Suprapubic skin (tissue), 4 donors: Measurements from ENCODE around the gene FBXO48. TPM values are rescaled to one million over a fixed set of nuclear protein-coding genes. Genes with fewer than 3 reads are reported as not detected.
"Not testable (repeated sequence)": the region's sequence is repeated elsewhere in the genome, so short reads cannot be mapped to it uniquely, and the experiment has no call there.

Experiments used
- DNase-seq, 2 donors: peaks; one replicate each; pipeline ENCODE4 v3.0.0-alpha.2; 2019; ENCODE audit warnings: low spot score in 2 of 2
- H3K27ac ChIP-seq: fragments of 200-600 bp; sonication (generic); one replicate; pipeline ENCODE4 v1.5.1; 2019
- H3K27me3 ChIP-seq: fragments of 200-600 bp; sonication (generic); one replicate; pipeline ENCODE4 v1.5.1; 2019
- H3K36me3 ChIP-seq: fragments of 200-600 bp; sonication (generic); one replicate; pipeline ENCODE4 v1.5.1; 2019
- H3K4me1 ChIP-seq: fragments of 200-600 bp; sonication (generic); one replicate; pipeline ENCODE4 v1.5.1; 2019
- H3K4me3 ChIP-seq: fragments of 200-600 bp; sonication (generic); one replicate; pipeline ENCODE4 v1.5.1; 2019; ENCODE audit warnings: mild to moderate bottlenecking
- H3K9me3 ChIP-seq: fragments of 200-600 bp; sonication (generic); one replicate; pipeline ENCODE4 v1.5.1; 2019
- EP300 ChIP-seq: sonication (generic); formaldehyde crosslinking; IDR thresholded peaks from one replicate; pipeline ENCODE4 v1.6.1; 2017; ENCODE audit warnings: antibody characterized with exemption
- POLR2A ChIP-seq, 2 donors: fragments of 450-650 bp; IDR thresholded peaks; one replicate each; pipeline ENCODE4 v1.6.1; 2017; ENCODE audit warnings: antibody characterized with exemption in 2 of 2, mild to moderate bottlenecking in 2 of 2, moderate library complexity in 2 of 2
- POLR2AphosphoS5 ChIP-seq, 3 donors: sonication (generic); formaldehyde crosslinking; IDR thresholded peaks; one replicate each; pipeline ENCODE4 v1.6.1; 2017; ENCODE audit warnings: antibody characterized with exemption in 3 of 3
- WGBS: methylation state at CpG from one replicate; pipeline ENCODE4 v1.1.5; 2018; 5-methylcytosine and 5-hydroxymethylcytosine counted together
- total RNA-seq, 4 donors: library from RNA; depleted of rRNA; stranded (reverse); fragments of >200 nt; gene quantifications; one replicate each; pipeline ENCODE4 v1.1.0, GENCODE V29; 2016
- TF ChIP-seq, protein P1 (sequence below), 2 donors: fragments of 200-600 bp in 1 of 2; fragments of 450-650 bp in 1 of 2; sonication (generic) in 1 of 2; IDR thresholded peaks; one replicate each; pipeline ENCODE4 v1.5.1; 2016 to 2019; ENCODE audit warnings: antibody characterized with exemption in 2 of 2, mild to moderate bottlenecking in 1 of 2, moderate library complexity in 1 of 2

The FBXO48 gene
- total RNA-seq, 4 donors from 2014 or later = 1.1 to 2.7 (median 1.7) TPM

DNA sequence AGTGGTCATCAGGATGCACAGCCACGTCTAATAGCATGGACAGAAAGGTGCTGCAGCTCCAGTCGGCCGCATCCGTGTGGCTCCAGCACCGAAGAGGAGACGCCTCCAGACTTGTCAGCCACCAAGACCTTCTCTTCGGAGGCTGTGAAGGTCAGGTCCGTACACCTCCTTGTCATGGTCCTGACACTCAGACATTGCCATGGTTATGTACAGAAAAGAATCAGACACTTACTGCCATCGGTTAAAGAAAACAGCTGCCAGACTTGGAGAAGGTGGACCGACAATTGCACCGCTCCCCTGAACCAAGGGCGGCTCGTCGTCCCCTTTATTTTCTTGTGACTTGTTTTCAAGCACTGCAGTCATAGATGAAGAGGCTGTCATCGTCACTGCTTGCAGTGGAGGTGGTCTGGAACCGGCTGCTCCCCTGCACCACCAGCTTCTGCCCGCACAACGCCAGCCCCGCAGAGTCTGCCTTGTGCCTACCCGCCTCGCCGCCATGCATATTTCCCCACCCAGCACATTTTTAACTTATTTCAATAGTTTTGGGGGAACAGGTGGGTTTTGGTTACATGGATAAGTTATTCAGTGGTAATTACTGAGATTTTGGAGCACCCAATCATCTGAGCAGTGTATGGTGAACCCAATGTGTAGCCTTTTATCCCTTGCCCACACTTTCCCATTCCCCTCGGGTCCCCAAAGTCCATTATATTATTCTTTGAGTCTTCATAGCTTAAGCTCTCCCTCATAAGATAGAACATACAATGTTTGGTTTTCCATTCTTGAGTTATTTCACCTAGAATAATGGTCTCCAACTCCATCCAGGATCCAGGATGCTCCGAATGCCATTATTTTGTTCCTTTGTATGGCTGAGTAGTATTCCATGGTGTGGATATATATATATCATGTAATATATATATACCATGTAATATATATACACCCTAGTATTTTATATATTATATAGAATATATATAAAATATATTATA is 18.1 kb downstream of the FBXO48 start:
- Histone ChIP-seq H3K36me3 (no peaks in the 10 kb centered on the region), H3K27ac (no peak overlapping the region), H3K27me3 (no peaks in the 10 kb centered on the region), H3K9me3 (peaks cover 5% of the 10 kb centered on the region), H3K4me3 (no peak overlapping the region), H3K4me1 (no peaks in the 10 kb centered on the region)
- WGBS = 95% methylated on average over 23 of the region's 24 CpGs
- DNase-seq = peak; percentile 80 to 82
- TF ChIP-seq EP300 (no peak), POLR2A (IDR thresholded peaks at IDR 0.05) (no peak), POLR2AphosphoS5 (IDR thresholded peaks at IDR 0.05) (no peak)
- TF ChIP-seq, protein P1, sequence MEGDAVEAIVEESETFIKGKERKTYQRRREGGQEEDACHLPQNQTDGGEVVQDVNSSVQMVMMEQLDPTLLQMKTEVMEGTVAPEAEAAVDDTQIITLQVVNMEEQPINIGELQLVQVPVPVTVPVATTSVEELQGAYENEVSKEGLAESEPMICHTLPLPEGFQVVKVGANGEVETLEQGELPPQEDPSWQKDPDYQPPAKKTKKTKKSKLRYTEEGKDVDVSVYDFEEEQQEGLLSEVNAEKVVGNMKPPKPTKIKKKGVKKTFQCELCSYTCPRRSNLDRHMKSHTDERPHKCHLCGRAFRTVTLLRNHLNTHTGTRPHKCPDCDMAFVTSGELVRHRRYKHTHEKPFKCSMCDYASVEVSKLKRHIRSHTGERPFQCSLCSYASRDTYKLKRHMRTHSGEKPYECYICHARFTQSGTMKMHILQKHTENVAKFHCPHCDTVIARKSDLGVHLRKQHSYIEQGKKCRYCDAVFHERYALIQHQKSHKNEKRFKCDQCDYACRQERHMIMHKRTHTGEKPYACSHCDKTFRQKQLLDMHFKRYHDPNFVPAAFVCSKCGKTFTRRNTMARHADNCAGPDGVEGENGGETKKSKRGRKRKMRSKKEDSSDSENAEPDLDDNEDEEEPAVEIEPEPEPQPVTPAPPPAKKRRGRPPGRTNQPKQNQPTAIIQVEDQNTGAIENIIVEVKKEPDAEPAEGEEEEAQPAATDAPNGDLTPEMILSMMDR (IDR thresholded peaks at IDR 0.05) = no peak

GRCh38 chr2:68447118-68447517 is 20.0 kb downstream of the FBXO48 start:
- no peak for TF ChIP-seq EP300
- TF ChIP-seq, protein P1 (IDR thresholded peaks at IDR 0.05) = no peak
- TF ChIP-seq POLR2AphosphoS5 (IDR thresholded peaks at IDR 0.05) = no peak
- no peak for TF ChIP-seq POLR2A (IDR thresholded peaks at IDR 0.05)
- H3K36me3 ChIP-seq = no peaks in the 10 kb centered on the region
- no peaks in the 10 kb centered on the region for H3K27me3 ChIP-seq
- H3K27ac ChIP-seq = no peak overlapping the region
- H3K9me3 ChIP-seq = peaks cover 5% of the 10 kb centered on the region
- WGBS = 83% methylated on average over 16 of the region's 16 CpGs
- H3K4me1 ChIP-seq = no peaks in the 10 kb centered on the region
- H3K4me3 ChIP-seq = no peak overlapping the region
- no peak for DNase-seq

DNA sequence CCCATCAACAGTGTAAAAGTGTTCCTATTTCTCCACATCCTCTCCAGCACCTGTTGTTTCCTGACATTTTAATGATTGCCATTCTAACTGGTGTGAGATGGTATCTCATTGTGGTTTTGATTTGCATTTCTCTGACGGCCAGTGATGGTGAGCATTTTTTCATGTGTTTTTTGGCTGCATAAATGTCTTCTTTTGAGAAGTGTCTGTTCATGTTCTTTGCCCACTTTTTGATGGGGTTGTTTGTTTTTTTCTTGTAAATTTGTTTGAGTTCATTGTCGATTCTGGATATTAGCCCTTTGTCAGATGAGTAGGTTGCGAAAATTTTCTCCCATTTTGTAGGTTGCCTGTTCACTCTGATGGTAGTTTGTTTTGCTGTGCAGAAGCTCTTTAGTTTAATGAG is 20.7 kb downstream of the FBXO48 start:
- not testable (repeated sequence) for H3K4me3 ChIP-seq, DNase-seq, H3K4me1 ChIP-seq, H3K27me3 ChIP-seq, H3K9me3 ChIP-seq, H3K36me3 ChIP-seq, H3K27ac ChIP-seq
- WGBS = 73% methylated on average over 3 of the region's 3 CpGs

- Histone ChIP-seq H3K27me3 (no peaks in the 10 kb centered on the region), H3K36me3 (no peaks in the 10 kb centered on the region), H3K4me1 (peaks cover 4% of the 10 kb centered on the region), H3K27ac (no peak overlapping the region), H3K4me3 (no peak overlapping the region), H3K9me3 (no peaks in the 10 kb centered on the region)
- 86% methylated on average over 2 of the region's 2 CpGs for WGBS
- no peak for DNase-seq
- TF ChIP-seq POLR2A (IDR thresholded peaks at IDR 0.05) (no peak), POLR2AphosphoS5 (IDR thresholded peaks at IDR 0.05) (no peak), EP300 (no peak)
- TF ChIP-seq, protein P1 (IDR thresholded peaks at IDR 0.05) = no peak
These were observed 25.1 kb downstream of the FBXO48 start for GRCh38 chr2:68441994-68442322.

GRCh38 chr2:68441179-68441993 is 25.7 kb downstream of the FBXO48 start:
- Histone ChIP-seq H3K27ac (no peak overlapping the region), H3K27me3 (no peaks in the 10 kb centered on the region), H3K4me1 (peaks cover 10% of the 10 kb centered on the region), H3K36me3 (no peaks in the 10 kb centered on the region), H3K4me3 (no peak overlapping the region), H3K9me3 (no peaks in the 10 kb centered on the region)
- peak; percentile 87 to 89 for DNase-seq
- WGBS = 41% methylated on average over 6 of the region's 6 CpGs
- TF ChIP-seq, protein P1 (IDR thresholded peaks at IDR 0.05) = peak; percentile 86 to 93
- TF ChIP-seq POLR2A (IDR thresholded peaks at IDR 0.05) (no peak), POLR2AphosphoS5 (IDR thresholded peaks at IDR 0.05) (no peak), EP300 (no peak)
